Mesodermal cell (in vitro differentiated cells): ENCODE data around the gene PTBP1.

Experiments used
- H3K27ac ChIP-seq: 2 replicates; pipeline ENCODE4 v1.7.0; 2013; ENCODE audit warnings: mild to moderate bottlenecking, low read depth, low read length, moderate library complexity; ENCODE audit not compliant: severe bottlenecking
- H3K36me3 ChIP-seq: 2 replicates; pipeline ENCODE4 v1.7.1; 2013; ENCODE audit warnings: mild to moderate bottlenecking, low read length, moderate library complexity; ENCODE audit not compliant: control insufficient read depth, insufficient read depth
- H3K4me1 ChIP-seq: one replicate; pipeline ENCODE4 v1.7.1; 2013; ENCODE audit warnings: mild to moderate bottlenecking, low read length; ENCODE audit not compliant: insufficient read depth, control insufficient read depth, poor library complexity, severe bottlenecking
- H3K4me3 ChIP-seq: 2 replicates; pipeline ENCODE4 v1.7.0; 2013; ENCODE audit warnings: low read length, control low read depth, mild to moderate bottlenecking; ENCODE audit not compliant: insufficient read depth, poor library complexity, severe bottlenecking; ENCODE audit errors: extremely low read depth
- H3K9me3 ChIP-seq: 2 replicates; pipeline ENCODE4 v1.7.1; 2013; ENCODE audit warnings: mild to moderate bottlenecking, low read length, moderate library complexity; ENCODE audit not compliant: control insufficient read depth
- WGBS, 2 experiments: methylation state at CpG; one replicate each; pipeline ENCODE4 v1.1.5; 2013; ENCODE audit warnings: missing lambda C conversion rate in 2 of 2; ENCODE audit not compliant: insufficient coverage in 2 of 2; 5-methylcytosine and 5-hydroxymethylcytosine counted together

PTBP1 gene

DNA sequence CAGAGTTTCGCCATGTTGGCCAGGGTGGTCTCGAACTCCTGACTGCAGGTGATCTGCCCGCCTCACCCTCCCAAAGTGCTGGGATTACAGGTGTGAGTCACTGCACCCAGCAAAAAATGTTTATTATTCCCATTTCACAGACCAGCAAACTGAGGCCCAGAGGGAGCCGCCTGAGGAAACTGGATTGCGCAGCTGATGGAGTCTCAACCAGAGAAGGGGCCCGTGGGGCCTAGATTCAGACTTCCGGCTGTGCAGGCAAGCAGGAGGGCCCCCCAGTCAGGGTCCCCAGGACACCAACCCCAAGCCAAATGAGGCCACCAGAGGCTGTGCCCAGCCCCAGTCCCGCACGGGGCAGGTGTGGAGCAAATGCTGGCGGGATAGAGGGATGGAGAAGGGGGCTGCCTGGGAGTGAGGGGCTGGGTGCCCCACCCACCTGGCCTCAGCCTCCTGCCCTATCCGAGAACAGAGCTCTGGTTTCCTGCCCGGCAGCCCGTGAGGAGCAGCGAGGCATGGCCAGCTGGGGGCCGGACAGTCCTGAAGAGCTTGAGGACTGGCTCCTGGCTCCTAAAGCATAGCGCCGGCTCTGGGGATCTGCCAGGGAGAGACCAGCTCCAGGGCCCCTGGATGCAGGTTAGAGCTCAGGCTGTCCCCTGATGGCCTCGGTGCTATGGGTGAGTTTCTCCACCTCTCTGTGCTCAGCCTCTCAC lies 24.4 kb upstream of the PTBP1 start:
- Histone ChIP-seq H3K4me1 (peaks cover 5% of the 10 kb centered on the region), H3K9me3 (no peaks in the 10 kb centered on the region), H3K27ac (no peak overlapping the region), H3K4me3 (no peak overlapping the region), H3K36me3 (no peaks in the 10 kb centered on the region)
- 72 to 80% methylated on average over 13 to 18 of the region's 18 CpGs for WGBS, 2 experiments

DNA sequence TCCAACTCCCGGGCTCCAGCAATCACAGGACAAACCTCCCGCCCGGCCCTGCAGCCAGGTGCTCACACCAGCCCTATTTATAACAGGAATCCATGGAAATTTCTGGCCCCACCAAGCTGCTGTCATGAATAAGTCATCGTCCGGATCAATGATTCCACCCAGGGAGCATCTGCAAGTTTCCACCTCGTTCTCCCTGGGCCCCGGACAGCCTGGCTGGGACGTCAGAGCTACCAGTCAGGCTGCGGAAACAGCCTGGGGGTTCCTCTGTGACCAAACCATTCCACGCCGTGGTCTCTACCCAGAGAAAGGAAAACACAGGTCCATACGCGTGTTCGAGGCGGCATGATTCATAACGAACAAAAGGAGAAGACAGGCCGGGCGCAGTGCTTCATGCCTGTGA lies 20.7 kb upstream of the PTBP1 start:
- Histone ChIP-seq H3K4me3 (no peak overlapping the region), H3K9me3 (no peaks in the 10 kb centered on the region), H3K27ac (no peak overlapping the region), H3K4me1 (no peaks in the 10 kb centered on the region), H3K36me3 (no peaks in the 10 kb centered on the region)
- whole genome bisulfite sequencing, 2 experiments, result 85 to 92% methylated on average over 15 to 18 of the region's 18 CpGs

DNA sequence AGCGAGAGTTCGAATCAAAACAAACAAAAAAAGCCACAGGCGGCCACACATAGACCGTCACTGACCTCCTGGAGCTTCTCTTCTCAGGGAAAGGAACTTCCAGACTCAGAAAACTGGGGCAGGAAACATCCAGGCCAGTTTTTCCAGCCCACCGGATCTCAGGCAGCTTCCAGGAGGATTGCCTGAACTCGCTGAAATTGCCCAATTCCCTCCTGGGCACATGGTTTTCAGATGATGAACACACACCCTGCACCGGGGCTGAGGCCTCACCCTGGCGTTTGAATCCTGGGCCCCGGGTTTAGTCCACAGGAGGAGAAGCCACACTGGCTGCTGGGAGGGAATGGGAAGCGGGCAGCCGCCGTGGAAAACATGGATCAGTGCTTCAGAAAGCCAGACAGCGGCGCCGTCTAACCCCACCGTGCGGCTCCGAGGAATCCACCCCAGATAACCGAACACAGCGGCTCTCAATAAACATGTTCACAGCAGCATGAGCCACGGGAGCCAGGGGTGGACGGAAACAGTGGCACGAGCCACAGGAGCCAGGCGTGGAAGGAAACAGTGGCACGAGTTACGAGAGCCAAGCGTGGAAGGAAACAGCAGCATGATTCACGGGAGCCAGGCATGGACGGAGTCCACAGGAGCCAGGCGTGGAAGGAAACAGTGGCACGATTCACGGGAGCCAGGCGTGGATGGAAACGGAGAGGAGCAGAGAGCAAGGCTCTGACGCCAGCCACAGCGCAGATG lies 18.2 kb upstream of the PTBP1 start:
- Histone ChIP-seq H3K36me3 (no peaks in the 10 kb centered on the region), H3K4me1 (peaks cover 7% of the 10 kb centered on the region), H3K27ac (no peak overlapping the region), H3K4me3 (no peak overlapping the region), H3K9me3 (no peaks in the 10 kb centered on the region)
- WGBS, 2 experiments, result 87 to 89% methylated on average over 36 of the region's 36 CpGs

DNA sequence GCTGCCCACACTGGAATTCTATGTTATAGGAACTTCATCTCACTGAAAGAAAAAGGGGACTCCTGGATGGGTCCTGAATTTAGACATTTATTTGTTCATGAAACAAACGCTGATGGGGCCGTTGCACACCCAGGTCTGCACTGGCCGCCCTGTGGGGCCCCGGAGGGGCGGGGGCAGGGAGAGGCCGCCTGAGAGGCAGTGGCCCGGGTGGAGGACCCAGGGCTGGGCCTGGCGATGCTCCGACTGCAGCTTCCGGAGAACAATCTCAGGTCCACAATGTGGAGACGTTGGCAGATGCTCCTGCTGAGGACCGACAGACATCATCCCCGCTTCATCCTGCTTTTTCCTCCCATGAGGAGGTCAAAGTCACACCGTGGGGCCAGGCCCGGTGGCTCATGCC lies 16.3 kb upstream of the PTBP1 start:
- Histone ChIP-seq H3K4me1 (peaks cover 7% of the 10 kb centered on the region), H3K9me3 (no peaks in the 10 kb centered on the region), H3K27ac (no peak overlapping the region), H3K36me3 (no peaks in the 10 kb centered on the region), H3K4me3 (no peak overlapping the region)
- WGBS, 2 experiments, result 93% methylated on average over 15 of the region's 15 CpGs

DNA sequence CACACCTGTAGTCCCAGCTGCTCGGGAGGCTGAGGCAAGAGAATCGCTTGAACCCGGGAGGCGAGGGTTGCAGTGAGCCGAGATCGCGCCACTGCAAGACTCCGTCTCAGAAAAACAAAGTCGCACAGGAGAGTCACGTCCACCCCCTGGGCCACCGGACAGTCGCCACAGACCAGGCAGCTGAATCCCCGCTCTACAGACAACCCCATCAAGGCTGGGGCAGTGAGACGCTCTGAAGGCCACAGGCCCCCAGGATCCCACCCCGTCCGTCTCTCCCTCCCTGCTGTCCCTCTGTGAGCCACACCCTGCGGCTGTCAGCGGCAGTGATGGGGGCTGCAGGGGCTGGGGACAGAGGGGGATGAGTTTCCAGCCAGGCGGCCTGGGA lies 15.5 kb upstream of the PTBP1 start:
- Histone ChIP-seq H3K27ac (peak overlapping the region; percentile 95), H3K9me3 (no peaks in the 10 kb centered on the region), H3K36me3 (no peaks in the 10 kb centered on the region), H3K4me1 (peaks cover 7% of the 10 kb centered on the region), H3K4me3 (peak overlapping the region; percentile 26)
- 88% methylated on average over 12 to 13 of the region's 19 CpGs for WGBS, 2 experiments

DNA sequence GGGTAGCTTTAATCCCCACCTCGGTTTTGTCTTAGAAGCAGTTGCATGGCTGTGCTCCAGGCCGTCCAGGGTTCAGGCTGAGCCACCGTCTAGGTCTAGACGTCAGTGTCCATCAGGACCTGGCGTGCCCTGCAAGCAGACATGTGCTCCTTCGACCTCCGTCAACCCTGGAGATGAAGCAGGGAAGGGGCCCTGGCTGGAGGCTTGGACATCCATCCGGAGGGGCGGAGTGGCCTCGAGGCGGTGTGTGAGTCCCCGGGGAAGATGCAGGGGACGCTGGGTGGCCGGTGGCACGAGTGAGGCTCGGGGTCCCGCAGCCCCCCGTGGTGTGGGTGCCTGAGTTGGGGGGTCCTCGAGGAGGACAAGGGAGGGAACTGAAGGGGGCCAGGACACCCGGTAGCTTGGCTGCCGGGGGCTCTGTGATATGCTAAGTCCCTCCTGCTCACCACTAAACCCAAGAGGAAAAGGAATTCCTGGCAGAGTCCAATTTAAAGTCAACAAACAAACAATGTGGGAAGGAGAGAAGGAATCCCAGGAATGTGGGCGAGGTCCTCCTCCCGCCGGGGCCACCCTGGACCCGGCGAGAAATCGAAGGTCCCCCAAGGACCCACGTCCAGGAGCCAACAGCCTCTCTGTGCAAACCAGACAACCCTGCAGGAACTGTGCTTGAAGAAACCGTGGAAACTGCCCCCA lies 14.9 kb upstream of the PTBP1 start:
- H3K4me1 ChIP-seq, result peaks cover 7% of the 10 kb centered on the region
- peak overlapping the region; percentile 95 for H3K27ac ChIP-seq
- no peaks in the 10 kb centered on the region for H3K36me3 ChIP-seq
- 10 to 20% methylated on average over 14 to 25 of the region's 29 CpGs for whole genome bisulfite sequencing, 2 experiments
- H3K4me3 ChIP-seq, result peak overlapping the region; percentile 26
- no peaks in the 10 kb centered on the region for H3K9me3 ChIP-seq

DNA sequence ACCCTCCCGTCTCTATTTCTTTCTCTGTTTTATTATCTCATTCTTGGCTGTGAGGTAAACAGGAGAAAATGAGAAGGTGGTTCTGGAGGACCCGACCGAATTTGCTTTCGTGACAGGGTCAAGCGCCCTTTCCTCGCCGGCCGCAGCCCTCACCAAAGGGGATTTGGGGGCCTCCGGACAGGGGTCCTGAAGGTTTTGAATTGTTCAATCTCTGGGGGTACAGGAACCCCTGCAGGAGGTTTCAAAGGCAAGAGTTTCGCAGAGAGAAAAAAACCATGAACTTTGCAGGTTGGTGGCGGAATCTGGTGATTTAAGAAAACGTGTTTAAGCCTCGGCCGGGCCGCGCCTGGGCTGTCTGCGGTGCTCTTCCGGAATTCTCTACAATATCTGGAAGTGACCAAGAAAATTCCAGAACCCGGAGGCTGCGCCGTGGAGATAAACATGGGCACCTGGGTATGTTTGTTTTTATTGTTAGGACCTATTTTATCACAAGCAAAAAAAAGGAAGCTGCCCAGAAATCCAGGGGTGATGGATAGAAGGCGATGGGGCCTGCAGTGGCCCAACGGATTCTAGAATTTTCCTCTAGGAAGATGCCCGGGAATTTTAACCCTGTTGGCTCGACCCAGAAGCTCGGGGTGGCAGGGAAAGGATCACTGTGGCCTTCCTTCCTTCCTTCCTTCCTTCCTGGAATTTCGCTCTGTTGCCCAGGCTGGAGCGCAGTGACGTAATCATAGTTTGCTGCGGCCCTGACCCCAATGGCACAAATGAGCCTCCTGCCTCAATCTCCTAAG lies 14.2 kb upstream of the PTBP1 start:
- Histone ChIP-seq H3K27ac (peak overlapping the region; percentile 95), H3K4me3 (peak overlapping the region; percentile 26), H3K9me3 (no peaks in the 10 kb centered on the region), H3K36me3 (no peaks in the 10 kb centered on the region), H3K4me1 (peaks cover 7% of the 10 kb centered on the region)
- 59 to 69% methylated on average over 23 to 27 of the region's 30 CpGs for WGBS, 2 experiments

DNA sequence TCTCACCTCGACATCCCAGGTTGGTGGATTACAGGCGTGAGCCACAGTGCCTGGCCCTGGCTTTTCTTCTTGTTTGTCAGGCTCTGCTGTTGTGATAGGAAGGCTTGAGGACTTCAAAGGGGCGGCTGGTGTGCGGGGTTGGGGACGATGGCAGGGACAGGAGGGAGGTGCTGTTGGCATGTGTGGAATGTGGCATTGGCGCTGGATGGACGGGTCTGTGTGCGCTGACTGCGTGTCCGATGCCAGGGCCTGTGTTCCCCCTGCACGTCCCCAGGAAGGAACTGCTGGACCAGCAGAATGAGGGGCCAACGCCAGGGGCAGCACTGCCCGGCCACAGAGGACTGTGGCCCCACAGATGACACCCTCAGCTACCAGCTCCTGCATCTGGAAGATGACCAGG lies 12.7 kb upstream of the PTBP1 start:
- Histone ChIP-seq H3K9me3 (no peaks in the 10 kb centered on the region), H3K4me3 (no peak overlapping the region), H3K36me3 (no peaks in the 10 kb centered on the region), H3K4me1 (peaks cover 20% of the 10 kb centered on the region), H3K27ac (no peak overlapping the region)
- 92 to 93% methylated on average over 10 to 13 of the region's 13 CpGs for WGBS, 2 experiments

DNA sequence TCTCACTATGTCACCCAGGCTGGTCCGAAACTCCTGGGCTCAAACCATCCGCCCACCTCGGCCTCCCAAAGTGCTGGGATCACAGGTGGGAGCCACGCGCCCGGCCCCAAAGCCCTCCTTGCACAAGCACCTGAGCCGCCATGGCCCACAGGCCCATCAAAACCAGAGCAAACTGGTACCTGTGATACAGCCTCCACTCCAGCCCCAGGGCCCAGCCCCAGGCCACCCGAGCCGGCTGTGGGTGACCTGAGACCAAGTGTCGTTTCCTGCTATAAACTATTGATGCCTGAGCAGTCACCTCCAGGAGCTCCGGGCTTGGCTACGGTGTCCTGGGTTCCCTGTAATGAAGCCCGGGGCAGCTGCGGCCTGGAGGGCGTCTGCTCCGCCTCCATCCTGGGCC lies 9.7 kb upstream of the PTBP1 start:
- Histone ChIP-seq H3K4me1 (peaks cover 28% of the 10 kb centered on the region), H3K4me3 (no peak overlapping the region), H3K36me3 (no peaks in the 10 kb centered on the region), H3K9me3 (no peaks in the 10 kb centered on the region), H3K27ac (no peak overlapping the region)
- WGBS, 2 experiments, result 90 to 92% methylated on average over 15 to 16 of the region's 16 CpGs

DNA sequence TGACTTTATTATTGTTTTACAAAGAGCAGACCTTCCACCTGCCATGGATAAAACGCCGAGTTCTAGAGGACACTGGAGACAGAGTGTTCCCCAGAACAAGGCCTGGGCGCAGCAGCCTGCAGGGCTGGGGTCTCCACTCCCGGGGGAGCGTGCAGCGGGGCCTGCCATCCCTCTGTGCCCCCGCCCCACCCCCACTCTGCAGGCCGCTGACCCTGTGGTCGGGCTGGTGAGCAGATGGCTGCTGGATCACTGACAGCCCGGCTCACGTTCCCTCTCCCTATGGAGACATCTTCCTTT lies 8.6 kb upstream of the PTBP1 start:
- Histone ChIP-seq H3K27ac (peak overlapping the region; percentile 97), H3K4me1 (peaks cover 31% of the 10 kb centered on the region), H3K4me3 (no peak overlapping the region), H3K9me3 (no peaks in the 10 kb centered on the region), H3K36me3 (no peaks in the 10 kb centered on the region)
- WGBS, 2 experiments, result 81 to 84% methylated on average over 9 to 11 of the region's 11 CpGs
